DND-41 (cell line): Measurements from ENCODE around the gene RHOT2.
"Not testable (repeated sequence)": the region's sequence is repeated elsewhere in the genome, so short reads cannot be mapped to it uniquely, and the experiment has no call there.

Experiments used
- CTCF ChIP-seq: IDR thresholded peaks from 2 replicates; pipeline ENCODE4 v1.5.1; 2012; ENCODE audit warnings: borderline replicate concordance, low read length, moderate library complexity, mild to moderate bottlenecking; ENCODE audit not compliant: poor library complexity, severe bottlenecking; ENCODE audit errors: extremely low read depth
- EZH2 ChIP-seq: IDR thresholded peaks from 3 replicates; pipeline ENCODE4 v1.6.1; 2012; ENCODE audit warnings: borderline replicate concordance, low read depth, mild to moderate bottlenecking, moderate library complexity, low read length, inconsistent platforms; ENCODE audit not compliant: severe bottlenecking

GRCh38 chr16:691242-691641 lies 23.3 kb downstream of the RHOT2 start:
- TF ChIP-seq CTCF, EZH2: not testable (repeated sequence)
